Tongue (tissue), 2 donors: Measurements from ENCODE around the gene C6orf118. TPM values are rescaled to one million over a fixed set of nuclear protein-coding genes. Genes with fewer than 3 reads are reported as not detected.

Experiments
- DNase-seq: peaks from one replicate; pipeline ENCODE4 v3.0.0-alpha.2; 2015
- total RNA-seq: library from RNA; depleted of rRNA; stranded (reverse); fragments of >200 nt; gene quantifications from one replicate; pipeline ENCODE4 v1.2.3, GENCODE V29; 2014

C6orf118 gene
- total RNA-seq, 1 donor from 2014 or later = 0.72 TPM

- DNase-seq = no peak
These were observed 64.7 kb downstream of the C6orf118 start for GRCh38 chr6:165244524-165245247.

DNA sequence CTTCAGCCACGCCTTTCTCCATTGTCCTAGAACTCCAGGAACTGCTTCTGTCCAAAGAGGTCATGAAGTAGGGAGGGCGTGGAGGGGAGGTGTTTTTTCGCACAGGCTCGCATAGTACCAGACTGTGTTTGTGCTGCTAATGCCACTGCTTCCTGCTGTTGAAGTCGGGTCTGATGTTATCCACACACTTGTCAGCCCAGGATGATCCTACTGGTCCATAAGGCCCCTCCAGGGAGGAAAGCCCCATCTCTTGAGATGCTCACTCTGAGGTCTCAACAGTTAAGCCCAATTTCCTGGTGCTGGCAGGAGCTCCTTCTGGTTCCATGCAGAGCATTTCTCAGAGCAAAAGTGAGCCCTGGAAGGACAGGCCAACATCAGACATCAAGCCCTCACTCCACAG is 65.6 kb downstream of the C6orf118 start:
- no peak for DNase-seq

GRCh38 chr6:165236326-165236725 is 73.1 kb downstream of the C6orf118 start:
- no peak for DNase-seq

DNA sequence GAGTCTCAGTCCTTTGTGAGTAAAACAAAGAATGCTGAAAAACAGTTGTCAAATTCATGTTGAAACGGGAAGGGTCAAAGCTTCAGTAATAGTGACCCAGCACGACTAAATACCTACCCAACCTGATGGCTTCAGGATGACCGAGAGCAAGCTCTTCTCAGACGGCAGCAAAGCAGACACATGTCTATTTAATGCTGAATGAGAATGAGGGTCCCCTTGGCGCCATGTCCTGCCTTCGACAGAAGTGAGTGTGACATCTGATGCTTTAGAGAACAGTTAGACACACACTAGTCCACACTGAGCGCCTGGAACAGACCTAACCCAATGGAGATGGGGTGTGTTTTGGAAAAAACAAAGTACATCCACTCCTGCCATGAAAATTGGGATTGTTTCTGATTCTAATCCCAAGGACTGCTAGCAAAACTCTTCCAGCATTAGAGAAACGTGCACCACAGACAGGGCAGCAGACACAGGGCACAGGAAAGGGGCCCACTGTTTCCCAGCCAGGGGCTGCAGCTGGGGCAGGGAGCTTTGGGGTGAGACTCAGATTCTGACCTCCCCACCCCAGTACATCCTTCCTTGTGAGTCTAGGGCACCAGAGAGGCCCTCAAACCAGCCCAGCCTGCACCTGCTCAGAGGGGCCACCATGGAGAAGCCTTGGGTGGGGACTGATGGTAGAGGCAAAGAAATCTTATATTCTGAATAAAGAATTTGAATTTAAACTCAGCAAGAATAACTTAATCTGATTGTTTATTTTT is 76.5 kb downstream of the C6orf118 start:
- no peak for DNase-seq

DNA sequence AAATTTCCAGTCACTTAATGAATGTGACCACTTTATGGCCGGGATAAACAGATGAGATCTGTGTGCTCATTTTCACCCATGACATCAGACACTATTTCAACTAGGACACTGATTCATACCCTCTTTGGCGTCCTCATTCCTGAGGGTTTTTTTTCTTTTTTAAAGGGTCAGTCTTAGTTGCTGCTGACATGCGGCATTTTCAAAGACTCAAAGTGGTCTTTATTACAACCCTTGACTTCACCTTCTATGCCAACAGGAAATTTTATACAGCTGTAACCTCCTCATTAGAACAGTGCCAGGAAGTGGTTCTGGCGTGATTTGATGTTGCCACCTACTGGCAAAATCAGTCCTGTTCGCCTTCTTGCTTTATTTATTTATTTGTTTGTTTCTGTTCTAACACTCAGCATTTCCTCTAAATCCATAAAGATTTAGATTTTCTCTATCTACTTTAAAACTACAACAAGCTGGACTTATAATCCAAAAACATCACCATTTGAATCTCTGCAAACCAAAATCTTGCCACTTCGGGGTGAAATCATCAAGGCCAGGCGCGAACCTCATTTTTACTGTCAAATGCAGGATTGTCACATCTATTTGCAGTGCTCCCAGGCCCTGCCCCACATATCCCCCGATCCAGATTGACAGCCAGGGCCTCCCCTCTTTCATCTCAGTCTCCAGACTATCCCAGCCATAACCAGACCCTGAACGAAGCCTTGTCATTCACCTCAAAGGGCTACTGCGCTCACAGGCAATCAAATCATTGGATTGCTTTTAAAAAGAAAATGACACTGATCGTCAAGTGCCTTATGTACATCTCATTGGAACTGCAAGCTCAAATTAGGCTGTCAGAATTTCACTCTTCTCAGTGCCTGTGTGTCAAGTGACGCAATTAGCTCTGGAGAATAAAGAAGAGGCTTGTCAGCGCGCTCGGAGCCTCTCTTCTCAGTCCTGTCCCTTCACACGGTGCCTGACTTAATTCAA is 77.5 kb downstream of the C6orf118 start:
- DNase-seq = peak; percentile 85

DNA sequence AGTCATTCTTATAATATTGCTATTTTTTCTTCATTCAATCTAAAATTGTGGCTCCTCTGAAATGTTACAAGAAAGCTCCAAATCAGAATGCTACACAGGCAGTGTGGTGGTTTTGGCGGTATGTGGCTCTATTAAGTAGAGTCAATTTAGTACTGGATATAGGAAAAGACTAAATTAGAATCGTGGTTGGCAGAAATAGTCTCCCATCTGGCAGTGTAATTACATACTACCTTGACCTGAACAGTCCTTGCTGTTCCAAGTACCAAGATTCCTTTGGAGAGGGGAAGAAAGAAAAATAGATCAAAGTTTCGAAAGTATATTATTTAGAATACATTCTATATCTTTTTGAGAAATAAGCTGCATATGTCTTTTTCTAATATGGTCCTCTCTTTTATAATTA is 78.2 kb downstream of the C6orf118 start:
- DNase-seq = no peak
